Hematopoietic multipotent progenitor cell treated with erythropoietin and hydrocortisone succinate and interleukin-3 and kit ligand, for 17 days (in vitro differentiated cells): ENCODE data around the gene SCYGR1.
"Not testable (repeated sequence)": the region's sequence is repeated elsewhere in the genome, so short reads cannot be mapped to it uniquely, and the experiment has no call there.

Experiments used
- DNase-seq: peaks from one replicate; pipeline ENCODE4 v3.0.0-alpha.2; 2015; ENCODE audit warnings: low spot score

The SCYGR1 gene, protein sequence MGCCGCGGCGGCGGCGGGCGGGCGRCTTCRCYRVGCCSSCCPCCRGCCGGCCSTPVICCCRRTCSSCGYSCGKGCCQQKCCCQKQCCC

DNA sequence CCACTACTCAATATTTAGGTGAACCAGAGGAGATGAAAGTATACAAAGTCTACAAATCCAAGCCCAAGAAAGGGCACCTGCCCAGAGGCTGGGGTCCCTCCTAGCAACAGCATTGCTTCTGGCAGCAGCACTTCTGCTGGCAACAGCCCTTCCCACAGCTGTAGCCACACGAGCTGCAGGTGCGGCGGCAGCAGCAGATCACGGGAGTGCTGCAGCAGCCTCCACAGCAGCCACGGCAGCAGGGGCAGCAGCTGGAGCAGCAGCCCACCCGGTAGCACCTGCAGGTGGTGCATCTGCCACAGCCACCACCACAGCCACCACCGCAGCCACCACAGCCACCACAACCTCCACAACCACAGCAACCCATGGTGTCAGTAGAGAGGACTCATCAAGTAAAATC lies at the start of gene SCYGR1:
TSS of gene SCYGR1 (minus strand) at position 367 of the 400 bp plus-strand sequence. CDS start at position 367, 0 bp downstream.
- not testable (repeated sequence) for DNase-seq

DNA sequence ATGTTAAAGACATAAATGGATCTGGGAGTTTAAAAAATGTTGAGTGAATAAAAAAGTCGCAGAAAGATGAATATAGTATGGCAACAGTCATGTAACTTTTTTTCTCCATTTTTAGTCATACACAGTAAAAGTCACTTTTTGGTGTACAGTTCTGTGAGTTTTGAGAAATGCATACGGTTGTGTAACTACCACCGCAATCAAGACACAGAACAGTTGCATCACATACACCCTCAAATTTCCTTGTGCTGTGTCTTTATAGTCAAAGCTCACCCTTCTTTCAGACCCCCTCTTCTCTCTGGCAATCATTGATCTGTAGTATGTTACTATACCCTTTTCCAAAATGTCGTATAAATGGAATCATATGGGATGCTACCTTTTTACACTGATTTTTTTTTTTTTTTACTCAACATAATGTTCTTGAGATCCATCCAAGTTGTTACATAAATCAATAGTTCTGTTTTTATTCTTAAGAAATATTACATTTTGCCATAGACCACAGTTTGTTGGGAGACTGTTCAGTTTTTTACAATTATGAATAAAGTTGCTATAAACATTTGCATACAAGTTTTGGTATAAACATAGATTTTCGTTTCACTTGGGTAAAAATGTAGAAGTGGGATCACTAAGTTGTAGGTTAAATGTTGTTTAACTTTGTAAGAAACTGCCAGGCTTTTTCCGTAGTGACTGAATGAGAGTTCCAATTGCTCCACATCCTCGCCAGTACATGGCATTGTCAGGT lies 48.9 kb upstream of the SCYGR1 start:
- DNase-seq: no peak

DNA sequence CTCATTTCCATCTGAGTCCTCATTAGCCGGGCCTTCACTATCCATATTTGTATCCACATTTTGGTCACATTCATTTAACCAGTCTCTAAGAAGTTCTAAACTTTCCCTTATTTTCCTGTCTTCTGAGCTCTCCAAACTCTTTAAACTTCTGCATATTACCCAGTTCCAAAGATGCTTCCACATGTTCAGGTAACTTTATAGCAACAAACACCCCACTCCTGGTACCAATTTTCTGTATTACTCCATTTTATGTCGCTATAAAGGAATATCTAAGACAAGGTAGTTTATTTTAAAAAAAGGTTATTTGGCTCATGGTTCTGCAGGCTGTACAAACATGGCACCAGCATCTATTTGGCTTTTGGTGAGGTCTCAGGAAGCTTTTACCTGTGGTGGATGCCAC lies 45.4 kb upstream of the SCYGR1 start:
- no peak for DNase-seq

DNA sequence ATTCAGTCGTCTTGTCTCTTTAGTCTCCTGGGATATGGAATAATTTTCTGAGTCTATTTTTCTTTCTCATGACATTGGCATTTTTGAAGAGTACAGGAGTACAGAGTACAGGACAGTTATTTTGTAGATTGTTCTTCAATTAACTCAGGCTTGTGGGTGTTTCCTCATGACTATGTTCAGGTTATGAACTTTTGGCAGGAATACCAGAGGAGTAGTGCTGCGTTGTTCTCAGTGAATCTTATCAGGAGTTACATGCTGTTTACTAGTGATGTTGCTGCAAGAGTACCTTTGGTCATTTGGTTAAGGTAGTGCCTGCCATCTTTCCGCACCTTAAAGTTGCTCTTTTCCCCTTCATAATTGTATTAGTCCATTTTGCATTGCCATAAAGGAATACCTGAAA lies 42.9 kb upstream of the SCYGR1 start:
- DNase-seq: no peak

DNA sequence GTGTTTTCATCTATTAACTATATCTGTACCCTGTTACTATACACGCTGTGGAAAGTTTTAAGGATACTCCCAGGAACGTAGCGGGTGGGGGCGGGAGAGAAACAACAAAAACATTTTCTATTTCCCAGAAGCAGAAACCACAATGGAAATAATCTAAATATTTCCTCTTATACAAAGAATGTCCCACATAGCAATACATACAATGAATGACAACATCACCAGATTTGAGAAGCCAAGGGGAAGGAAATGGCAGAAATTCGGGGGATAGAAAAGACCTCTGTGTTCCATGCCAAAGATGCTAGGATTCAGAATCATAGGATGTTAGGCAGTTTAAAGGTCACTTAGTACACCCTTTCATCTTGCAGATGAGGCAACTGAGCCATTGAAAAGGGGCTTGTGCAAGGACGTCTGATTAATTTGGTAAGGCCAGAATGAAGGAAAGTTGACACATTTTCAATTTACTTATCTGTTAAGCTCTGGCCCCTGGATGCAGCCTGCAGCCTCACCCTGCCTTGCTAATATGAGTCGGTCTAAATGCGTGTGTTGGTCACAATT lies 41.1 kb upstream of the SCYGR1 start:
- no peak for DNase-seq

DNA sequence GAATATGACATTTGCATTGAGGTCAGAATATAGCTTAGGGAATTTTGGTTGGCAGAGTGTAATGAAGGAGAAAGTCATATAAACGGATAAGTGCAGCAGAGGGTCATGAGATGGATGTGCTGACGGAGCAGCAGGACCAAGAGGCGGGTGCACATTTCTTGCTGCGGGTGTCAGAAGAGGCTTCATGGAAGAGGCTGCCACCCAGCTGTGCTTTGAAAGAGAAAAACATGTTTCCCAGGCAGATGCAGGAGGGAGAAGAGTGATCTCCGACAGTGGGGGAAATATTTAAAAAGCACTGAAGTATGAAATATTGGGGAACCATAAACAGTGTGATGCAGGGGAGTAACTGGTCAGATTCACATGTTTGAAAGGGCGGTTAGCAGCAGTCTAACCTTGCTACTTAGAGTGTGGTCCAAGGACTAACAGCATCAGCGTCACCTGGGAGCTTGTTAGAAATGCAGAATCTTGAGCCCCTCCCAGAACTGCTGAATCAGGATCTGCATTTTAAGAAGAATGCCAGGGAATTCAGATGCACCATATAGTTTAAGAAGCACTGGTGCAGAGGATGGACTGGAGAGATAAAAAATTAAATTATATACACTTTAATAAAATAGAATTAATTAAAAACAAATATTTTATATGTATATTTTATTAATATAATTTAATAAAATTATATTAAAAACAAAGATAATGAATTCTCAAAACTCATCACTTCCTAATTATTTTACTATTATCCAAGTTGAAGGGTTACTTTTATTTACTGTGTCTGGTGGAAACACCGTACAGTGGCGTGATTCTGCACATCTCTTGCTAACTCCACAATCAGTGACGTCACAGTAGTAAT lies 36.1 kb upstream of the SCYGR1 start:
- no peak for DNase-seq

DNA sequence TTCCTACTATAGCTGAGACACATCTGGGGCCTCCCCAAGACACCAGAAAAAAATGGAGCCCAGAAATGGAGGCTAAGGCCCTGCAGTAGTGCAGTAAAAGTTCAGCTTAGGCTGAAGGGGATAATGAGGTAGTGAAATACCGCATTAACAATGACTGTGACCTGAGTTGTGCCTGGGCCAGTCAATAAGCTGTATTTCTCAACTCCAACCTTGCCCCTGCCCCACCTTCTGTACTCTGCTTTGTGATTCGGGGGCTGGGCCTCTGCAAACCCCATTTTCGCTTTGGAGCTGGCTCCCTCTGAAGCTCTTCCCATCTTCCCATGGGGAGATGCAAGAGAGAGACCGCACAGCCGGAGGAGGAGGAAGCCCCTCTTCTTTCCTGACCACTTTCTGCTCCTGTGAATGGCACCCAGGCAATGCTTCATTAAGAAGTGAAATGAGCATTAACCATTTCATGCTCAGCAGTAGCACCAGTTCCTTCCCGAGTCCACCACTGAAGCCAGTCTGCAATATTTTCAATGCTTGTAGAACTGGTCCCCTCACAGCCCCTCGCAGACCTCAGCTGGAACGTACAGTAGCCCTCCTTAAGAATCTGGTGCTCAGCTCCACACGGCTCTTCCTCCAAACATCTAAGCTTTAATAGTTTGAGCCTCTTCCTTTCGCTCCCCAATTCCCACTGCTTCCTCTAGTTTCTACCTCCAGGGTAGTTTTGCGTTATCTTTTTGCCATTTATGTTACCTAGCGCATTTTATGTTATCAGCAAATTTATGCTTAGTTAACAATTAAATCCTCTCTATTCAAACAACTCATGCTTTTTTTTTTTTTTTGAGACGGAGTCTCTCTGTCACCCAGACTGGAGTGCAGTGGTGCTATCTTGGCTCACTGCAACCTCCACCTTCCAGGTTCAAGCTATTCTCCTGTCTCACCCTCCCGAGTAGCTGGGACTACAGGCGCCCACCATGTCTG lies 32.6 kb upstream of the SCYGR1 start:
- DNase-seq: no peak

DNA sequence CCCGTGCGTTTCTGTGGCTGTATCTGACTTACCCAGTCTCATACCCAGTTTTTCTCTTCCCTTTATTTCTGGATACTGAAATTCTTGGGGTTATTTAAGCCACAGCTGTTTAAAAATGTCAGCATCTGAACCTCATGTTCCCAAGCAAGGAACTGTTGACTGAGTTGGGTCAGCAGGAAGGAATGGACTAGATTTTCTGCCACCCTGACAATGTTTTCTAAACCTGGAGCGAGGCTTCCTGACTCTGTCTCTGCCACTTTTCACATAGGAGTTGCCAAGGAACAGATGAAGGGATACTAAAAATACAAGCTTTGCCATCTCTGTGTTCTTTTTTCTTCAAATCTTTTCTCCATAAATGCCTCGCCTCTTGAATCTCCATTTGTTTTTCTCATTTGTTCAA lies 29.0 kb upstream of the SCYGR1 start:
- no peak for DNase-seq

DNA sequence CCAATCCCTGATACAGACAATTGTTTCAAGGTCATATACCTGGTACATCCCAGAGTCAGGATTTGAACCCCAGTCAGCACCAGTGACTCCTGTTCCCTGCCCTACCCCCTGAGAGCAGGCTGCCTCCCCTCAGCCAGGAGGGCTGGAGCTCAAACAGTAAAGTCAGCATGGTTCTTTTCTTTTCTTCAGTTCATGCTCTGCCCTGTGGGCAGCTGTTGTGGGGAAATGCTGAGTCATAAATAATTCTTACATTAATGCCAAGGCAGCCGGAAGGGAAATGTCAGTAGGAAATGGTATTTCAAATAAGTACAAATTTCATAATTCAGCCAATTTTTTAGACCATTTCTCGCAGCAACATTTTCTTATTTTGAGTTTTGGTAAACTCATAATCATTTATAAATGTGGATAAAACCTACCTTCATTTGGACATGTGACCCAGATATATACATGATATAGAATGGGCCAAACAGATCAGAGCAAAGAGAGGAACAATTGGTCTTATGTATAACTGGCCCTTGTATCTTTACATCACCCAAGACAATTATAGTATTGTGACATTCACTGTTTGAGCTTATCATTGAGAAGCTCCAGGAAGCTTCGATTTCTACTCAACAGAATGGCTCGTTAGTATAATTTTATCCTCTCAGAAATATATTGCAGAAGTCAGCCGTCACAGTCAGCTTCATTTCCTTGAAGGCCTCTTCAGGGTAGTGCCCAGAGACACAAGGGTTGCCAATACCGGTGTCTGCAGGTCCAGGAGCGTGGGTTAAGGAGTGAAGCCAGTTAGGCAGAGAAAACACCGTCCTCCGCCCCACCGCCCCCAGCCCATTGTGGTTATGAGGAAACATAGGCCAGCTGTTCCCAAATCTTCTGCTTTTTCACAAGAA lies 28.0 kb upstream of the SCYGR1 start:
- DNase-seq: no peak

DNA sequence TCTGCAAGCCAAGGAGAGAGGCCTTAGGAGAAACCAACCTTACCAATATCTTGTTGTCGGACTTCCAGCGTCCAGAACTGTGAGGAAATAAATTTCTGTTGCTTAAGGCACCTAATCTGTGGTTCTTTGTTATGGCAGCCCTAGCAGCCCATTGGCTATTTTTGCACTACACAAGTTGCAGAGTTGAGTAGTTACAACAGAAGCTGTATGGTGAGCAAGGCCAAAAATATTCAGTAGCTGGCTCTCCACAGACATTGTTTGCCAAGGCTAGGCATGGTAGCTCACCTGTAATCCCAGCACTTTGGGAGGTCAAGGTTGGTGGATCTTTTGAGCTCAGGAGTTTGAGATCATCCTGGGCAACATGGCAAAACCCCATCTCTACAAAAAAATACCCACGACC lies 27.1 kb upstream of the SCYGR1 start:
- no peak for DNase-seq

DNA sequence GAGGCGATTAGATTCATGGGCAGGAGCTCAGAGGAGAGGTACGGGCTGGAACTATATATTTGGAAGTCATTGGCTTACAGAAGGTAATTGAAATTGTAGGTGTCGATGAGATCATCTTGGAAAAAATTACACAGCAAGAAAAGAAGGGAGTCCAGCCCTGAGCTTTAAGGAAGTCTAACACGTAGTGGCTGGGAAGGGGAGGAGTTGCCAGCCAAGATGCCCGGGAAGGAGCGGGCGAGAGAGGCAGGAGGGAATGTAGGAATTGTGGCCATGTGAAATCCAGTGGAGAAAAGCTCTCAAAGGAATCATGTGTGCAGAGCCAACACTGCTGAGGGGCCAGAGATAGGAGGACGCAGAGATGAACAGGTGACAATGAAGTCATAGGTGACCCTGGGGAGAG lies 25.6 kb upstream of the SCYGR1 start:
- DNase-seq: no peak

DNA sequence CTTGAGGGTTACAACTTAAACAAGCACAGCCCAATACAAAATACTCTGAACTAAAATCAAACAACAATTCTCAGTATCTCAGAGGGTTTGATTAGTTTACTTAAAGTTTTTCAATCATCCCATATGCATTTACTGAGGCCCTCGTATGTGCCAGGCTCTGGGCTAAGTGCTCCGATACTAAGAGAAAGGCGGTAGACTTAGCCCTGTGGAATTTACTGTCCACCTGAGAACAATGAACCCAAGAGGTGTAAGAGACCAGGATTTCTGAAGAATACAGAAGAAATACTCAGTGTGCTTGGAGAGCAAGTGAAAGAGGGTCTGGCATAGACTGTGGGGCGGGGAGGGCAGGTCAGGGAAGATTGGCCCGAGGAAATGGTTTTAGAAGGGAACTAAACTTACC lies 25.1 kb upstream of the SCYGR1 start:
- no peak for DNase-seq

DNA sequence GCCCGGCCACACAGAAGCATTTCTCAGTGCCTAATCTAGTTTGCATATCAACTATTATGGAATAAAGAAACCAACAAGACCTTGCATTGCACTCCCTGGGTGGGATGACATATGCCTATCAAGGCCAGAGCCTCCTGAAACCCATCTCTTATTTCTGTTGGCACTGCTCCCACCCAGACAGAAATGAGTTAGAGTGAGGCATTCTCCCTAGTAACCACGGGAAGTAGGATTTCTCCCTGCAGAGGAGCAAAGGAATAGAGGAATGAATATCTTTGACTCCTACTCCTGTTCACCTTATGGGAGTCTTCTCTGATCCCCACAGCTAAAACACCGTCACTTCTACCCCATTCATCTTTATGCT lies 24.2 kb upstream of the SCYGR1 start:
- DNase-seq: no peak

DNA sequence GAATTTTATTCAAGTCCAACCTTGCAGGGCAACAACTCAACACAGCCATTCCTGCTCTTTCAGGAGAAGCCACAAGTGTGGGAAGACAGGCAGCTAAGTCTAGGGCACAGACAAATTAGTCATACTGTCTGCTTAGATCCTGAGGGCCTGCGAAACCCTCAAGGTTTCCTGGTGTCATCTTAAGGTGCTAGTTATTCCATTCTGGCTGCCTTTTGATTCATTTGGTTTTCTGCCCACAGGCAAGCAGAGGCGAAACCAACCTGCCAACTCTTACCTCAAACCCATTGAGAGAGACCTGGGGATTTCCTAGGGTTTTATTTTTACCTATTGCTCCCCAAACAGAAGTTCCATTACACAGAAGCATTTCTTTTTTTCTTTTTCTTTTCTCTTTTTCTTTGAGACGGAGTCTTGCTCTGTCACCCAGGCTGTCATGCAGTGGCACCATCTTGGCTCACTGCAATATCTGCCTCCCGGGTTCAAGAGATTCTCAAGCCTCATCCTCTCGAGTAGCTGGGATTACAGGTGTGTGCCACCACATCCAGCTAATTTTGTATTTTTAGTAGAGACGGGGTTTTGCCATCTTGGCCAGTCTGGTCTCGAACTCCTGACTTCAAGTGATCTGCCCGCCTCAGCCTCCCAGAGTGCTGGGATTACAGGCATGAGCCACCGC lies 23.7 kb upstream of the SCYGR1 start:
- no peak for DNase-seq

DNA sequence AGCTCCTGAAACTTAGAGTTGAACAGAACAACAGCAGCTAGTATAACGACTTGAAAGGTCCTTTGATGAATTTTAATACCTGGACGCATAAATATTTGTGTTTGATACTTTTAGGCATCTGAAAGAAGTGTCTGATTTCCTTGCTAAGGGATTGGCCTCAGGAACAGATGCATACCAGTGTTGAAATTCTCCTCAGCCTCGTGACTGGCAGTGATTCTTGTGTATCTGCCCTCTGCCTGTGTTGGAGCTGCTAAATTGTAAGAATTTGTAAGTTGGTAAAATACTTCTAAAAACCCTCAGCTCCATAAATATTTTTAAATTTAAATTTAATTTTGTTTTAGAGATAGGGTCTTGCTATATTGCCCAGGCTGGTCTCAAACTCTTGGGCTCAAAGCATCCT lies 22.4 kb upstream of the SCYGR1 start:
- no peak for DNase-seq

DNA sequence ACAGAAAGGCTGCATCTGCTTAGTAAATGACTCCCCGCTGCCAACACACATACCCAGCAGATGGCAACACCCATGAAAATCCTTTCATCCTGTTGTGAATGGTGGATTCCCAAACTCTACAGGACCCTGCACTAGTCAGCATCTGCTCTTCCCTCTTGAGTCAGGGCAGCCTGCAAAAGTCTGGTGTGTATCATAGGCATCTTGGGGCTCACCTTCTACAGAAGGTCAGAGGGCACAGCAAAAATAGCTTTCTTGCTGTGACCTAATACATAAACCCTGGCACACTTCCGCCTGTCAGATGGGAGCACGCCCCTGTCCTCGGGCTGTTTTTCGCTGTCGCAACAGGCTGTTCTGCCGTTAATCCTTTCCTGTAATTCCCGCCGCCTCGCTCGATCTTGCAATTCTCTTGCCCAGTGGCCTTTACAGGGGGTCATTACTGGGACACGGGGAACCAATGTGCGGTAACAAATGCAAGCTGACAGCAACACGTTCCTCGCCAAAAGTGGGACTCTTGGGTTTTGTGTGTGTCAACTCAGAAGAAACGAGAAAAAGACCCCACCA lies 19.9 kb upstream of the SCYGR1 start:
- no peak for DNase-seq

DNA sequence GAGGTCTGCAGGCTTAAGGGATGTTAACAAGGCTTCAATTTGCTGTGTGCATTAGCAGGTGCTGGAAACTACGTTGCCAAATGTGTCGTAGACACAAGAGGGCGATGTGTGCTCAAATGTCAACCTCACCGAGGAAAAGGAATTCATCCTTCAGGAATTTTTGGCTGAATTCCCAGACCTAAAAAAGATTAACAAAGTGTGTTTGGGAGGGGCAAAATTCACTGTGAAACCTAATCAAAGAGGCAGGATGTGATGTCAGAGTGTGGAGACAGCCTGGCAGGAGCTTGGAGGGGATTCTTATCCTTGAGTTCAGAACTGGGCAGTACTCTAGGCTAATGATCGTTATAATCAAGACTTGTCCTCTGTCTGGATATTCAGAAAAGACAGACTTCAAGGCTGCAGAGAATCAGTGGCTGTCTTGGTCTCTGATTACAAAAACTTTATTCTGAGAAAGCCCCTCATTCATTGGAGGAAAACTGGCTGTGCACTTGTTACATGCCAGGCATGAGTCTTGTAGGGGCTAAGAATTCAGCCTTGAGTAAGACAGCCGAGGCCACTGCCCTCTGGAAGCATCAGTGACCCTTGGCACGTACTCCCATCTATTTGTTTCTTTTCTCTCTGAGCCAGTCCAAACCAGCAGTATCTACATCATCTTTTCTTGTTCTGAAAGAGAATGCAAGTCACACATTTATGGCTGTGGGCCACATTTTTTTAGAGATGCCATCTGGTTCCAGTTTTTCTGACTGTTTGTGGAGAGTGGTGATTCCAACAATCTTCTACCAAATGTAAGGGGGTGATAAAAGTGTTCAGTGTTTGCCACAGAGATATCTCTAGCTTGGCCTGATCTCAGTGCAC lies 18.7 kb upstream of the SCYGR1 start:
- DNase-seq: peak; percentile 54

DNA sequence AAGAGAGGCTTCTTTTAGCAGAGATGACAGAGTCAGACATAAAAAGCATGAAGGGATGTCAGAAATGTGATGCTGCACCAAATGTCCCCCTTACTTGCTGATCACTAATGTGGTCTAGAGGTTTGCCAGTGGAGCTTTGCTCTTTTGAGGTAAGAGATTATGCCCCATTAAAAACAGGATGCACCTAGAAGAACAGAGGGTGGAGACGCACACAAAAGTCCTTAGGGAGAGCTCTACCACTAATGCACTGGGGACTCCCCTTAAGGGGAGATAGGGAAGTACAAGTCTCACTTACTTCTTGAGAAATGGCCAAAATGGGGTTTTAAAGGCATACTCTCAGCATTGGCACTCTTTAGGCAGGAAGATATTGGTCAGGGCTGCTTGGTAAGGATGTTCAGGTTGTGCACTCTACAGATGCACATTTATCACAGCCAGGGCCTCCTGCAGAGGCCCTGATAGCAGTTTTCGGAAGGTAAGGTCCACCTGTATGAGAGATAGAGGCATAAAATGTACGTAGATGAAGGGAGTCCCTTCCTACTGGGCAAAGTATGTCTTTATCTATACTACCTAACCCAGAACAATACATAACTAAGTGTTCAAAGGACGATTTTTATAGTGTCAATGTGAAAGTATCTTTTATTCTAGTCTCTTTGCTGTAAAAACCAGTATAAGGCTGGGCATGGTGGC lies 17.0 kb upstream of the SCYGR1 start:
- no peak for DNase-seq
